Posterior vena cava (tissue), 2 donors: ENCODE data around the gene EPG5. TPM values are rescaled to one million over a fixed set of nuclear protein-coding genes. Genes with fewer than 3 reads are reported as not detected.
"Not testable (repeated sequence)": the region's sequence is repeated elsewhere in the genome, so short reads cannot be mapped to it uniquely, and the experiment has no call there.

Experiments
- DNase-seq: peaks from one replicate; pipeline ENCODE4 v3.0.0-alpha.2; 2020; ENCODE audit warnings: low spot score
- intact Hi-C, 2 donors: fragments of 100-400 bp; cut with DNase I; formaldehyde crosslinking; loops; one replicate each; pipeline versions ENCODE4 v1.14.1 to v1.14.2; 2022 to 2023
- total RNA-seq, 2 donors: library from RNA; stranded (reverse); fragmentation: NEBNext Ultra II Directional; extraction: Animal tissue kit (Norgen Biotek cat#: 25700); gene quantifications; one replicate each; pipeline ENCODE4 v1.2.1, GENCODE V29; 2021
- donor health status: DM: yes; HTN: yes; CAD: no.
- donor health status: DM: yes; HTN: yes; CAD: no.

The EPG5 gene
- total RNA-seq, 2 donors from 2014 or later = 20.1 to 20.2 TPM

- intact Hi-C loops = no loop called here
- no peak for DNase-seq
These were observed 17.6 kb upstream of the EPG5 start for GRCh38 chr18:45984546-45985235.

GRCh38 chr18:45981821-45982220 lies 14.7 kb upstream of the EPG5 start:
- DNase-seq = no peak
- intact Hi-C loops = no loop called here

- DNase-seq = no peak
- intact Hi-C loops = no loop called here
These were observed 13.1 kb upstream of the EPG5 start for GRCh38 chr18:45980229-45980628.

- DNase-seq = no peak
- intact Hi-C loops = no loop called here
These were observed 11.0 kb upstream of the EPG5 start for GRCh38 chr18:45978084-45978483.

GRCh38 chr18:45976974-45977373 lies 9.8 kb upstream of the EPG5 start:
- intact Hi-C loops = no loop called here

GRCh38 chr18:45976566-45976965 lies 9.4 kb upstream of the EPG5 start:
- no peak for DNase-seq
- intact Hi-C loops = no loop called here

More at GRCh38 chr18:45976974-45977373, 9.8 kb upstream of the EPG5 start:
- no peak for DNase-seq

GRCh38 chr18:45974088-45974536 lies 7.0 kb upstream of the EPG5 start:
- intact Hi-C loops = no loop called here
- no peak for DNase-seq

GRCh38 chr18:45964913-45965312 lies 2.2 kb downstream of the EPG5 start:
- intact Hi-C loops = loop anchor here in 1 of 2 donors (5.0 kb wide), 1 partner anchor 107 kb away; the partner anchor contains the start of gene PSTPIP2
- not testable (repeated sequence) for DNase-seq

- intact Hi-C loops = no loop called here
- DNase-seq = no peak
These were observed 4.3 kb downstream of the EPG5 start for GRCh38 chr18:45962866-45963265.

GRCh38 chr18:45962461-45962860 lies 4.7 kb downstream of the EPG5 start:
- DNase-seq = no peak
- intact Hi-C loops = no loop called here

GRCh38 chr18:45959484-45959883 lies 7.6 kb downstream of the EPG5 start:
- intact Hi-C loops, DNase-seq: not testable (repeated sequence)

- intact Hi-C loops = no loop called here
- DNase-seq = no peak
These were observed 8.4 kb downstream of the EPG5 start for GRCh38 chr18:45958730-45959129.

GRCh38 chr18:45958027-45958426 lies 9.1 kb downstream of the EPG5 start:
- no peak for DNase-seq
- intact Hi-C loops = no loop called here

- intact Hi-C loops = no loop called here
These were observed 10.0 kb downstream of the EPG5 start for GRCh38 chr18:45957100-45957499.

GRCh38 chr18:45954070-45954934 lies 12.8 kb downstream of the EPG5 start:
- no peak for DNase-seq
- intact Hi-C loops = no loop called here

More at GRCh38 chr18:45957100-45957499, 10.0 kb downstream of the EPG5 start:
- no peak for DNase-seq

- DNase-seq = peak; percentile 85
- intact Hi-C loops = no loop called here
These were observed 16.0 kb downstream of the EPG5 start for GRCh38 chr18:45951016-45951714.

GRCh38 chr18:45945669-45946068 lies 21.5 kb downstream of the EPG5 start:
- intact Hi-C loops = no loop called here
- DNase-seq = no peak

GRCh38 chr18:45940724-45941123 lies 26.4 kb downstream of the EPG5 start:
- intact Hi-C loops = no loop called here
- no peak for DNase-seq

GRCh38 chr18:45939236-45939635 lies 27.9 kb downstream of the EPG5 start:
- no peak for DNase-seq
- intact Hi-C loops = no loop called here

GRCh38 chr18:45938488-45938935 lies 28.6 kb downstream of the EPG5 start:
- DNase-seq = no peak
- intact Hi-C loops = no loop called here
